ENCODE data around the gene ADM2.
A peak's percentile ranks its signal among the peaks of the same experiment; 100 is the strongest.

The ADM2 gene

DNA sequence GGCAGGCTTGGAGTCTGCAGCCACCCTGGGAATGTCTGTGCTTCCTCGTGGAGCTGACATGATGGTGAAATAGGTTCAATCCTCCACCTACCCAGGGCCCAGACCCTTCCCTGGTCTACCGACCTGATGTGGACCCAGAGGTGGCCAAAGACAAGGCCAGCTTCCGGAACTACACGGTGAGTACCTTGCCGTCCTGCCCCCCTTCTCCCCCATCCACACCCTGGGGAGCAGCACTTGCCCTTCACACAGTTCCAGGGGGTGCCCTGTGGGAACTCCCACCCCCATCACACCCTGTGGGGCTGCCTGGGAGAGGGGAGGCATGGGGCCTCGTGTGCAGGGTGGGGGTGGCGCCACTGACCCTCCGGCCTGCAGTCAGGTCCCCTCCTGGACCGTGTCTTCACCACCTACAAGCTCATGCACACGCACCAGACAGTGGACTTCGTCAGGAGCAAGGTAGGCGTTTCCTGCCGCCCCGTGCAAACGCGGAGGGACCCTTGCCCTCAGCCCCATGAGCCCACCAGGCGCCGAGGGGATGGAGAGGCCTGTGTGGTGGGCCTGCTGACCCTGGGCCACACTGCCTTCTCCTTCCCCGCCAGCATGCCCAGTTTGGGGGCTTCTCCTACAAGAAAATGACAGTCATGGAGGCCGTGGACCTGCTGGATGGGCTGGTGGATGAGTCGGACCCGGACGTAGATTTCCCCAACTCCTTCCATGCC, 6.1 kb downstream of the ADM2 start:
- no peak for DNase-seq

- no peak for DNase-seq
These were observed 6.8 kb downstream of the ADM2 start for GRCh38 chr22:50488006-50488677.

DNA sequence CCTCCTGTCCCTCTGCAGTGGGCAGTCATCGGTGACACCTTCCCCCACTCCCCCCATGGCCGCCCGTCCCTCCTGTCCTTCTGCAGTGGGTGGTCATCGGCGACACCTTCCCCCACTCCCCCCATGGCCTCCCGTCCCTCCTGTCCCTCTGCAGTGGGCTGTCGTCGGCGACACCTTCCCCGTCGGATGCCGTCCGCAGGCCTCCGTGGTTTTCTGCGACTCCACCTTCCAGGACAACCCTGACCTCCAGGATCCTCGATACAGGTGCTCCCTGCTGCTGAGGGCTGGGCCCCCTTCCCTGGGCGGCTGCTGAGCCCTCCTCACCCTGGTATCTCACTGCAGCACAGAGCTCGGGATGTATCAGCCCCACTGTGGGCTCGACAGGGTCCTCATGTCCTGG, 7.5 kb downstream of the ADM2 start:
- no peak for DNase-seq

DNA sequence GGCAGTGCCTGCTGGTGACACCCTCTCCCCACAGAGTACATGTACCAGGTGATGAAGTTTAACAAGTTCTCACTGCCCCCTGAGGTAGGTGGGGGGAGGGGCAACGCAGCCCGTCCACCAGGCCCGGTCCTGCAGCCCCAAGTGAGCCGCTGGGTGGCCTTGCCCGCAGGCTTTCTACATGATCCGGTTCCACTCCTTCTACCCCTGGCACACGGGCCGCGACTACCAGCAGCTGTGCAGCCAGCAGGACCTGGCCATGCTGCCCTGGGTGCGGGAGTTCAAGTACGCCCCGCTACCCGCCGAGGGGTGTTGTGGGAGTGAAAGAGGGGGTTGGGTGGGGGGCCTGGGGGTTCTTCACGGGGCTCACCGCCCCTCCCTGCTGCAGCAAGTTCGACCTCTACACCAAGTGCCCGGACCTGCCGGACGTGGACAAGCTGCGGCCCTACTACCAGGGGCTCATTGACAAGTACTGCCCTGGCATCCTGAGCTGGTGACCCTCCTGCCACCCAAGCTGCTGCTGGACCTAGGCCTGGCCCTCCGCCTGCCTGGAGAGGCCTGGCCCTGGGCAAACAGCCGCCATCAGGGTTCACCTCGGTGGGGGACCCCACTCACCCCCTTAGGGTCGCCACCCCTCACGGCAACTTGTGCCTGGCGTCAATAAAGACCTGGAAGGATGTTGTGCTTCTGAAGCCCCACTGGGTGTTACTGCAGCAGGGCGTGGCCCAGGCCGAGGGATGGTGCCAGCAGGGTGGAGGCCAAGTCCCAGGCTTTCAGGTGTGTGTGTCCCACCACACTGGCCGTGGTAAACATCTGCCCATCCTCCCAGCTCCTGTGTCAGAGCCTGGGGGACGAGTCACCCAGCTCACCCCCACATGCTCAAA, 8.3 kb downstream of the ADM2 start:
- DNase-seq, result no peak

- no peak for DNase-seq
These were observed 9.4 kb downstream of the ADM2 start for GRCh38 chr22:50490531-50491308.

GRCh38 chr22:50497093-50497492, 15.8 kb downstream of the ADM2 start:
- DNase-seq, result no peak

- DNase-seq, result peak; percentile 66
These were observed 17.1 kb downstream of the ADM2 start for GRCh38 chr22:50498322-50498890.

GRCh38 chr22:50500452-50500851, 19.1 kb downstream of the ADM2 start:
- no peak for DNase-seq

GRCh38 chr22:50502096-50502495, 20.8 kb downstream of the ADM2 start:
- no peak for DNase-seq

DNA sequence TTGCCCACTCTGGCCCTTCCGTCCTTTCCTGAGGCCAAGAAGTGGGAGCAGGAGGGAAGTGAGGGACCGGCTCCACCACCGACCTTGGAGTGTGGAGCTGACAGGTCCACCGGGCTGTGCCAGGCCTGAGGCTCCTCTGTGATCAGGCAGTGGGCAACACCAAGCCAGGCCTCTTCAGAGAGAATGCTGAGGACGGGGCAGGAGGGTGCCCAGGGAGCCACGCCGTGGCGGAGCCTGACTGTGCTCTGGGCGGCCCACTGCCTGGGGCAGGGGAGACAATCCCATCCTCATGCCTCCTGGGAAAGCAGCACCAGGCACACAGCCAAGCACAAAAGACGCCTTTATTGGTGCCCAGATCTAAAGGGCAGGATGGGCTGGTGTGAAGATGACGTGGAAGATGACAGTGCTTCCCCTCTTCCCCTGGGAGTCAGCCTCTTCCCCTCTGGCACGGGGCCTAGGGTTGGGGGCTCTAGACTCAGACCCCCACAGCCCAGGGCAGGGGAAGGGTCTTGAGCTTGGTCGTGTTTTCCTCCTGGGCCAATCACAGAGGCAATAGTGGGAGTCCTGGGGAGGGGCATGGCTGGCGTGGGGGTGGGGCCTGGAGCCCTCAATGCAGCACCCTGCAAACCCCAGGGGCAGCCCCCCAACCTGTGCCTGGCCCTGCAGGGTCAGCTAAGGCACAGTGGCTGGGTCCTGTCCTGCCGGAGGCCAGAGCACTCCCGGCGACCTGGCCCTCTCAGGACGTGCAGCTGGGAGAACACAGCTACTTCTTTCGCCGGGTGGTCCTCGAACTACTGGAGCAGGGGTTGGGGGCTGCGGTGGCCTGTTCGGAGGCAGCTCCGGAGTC, 21.5 kb downstream of the ADM2 start:
- no peak for DNase-seq

- DNase-seq, result no peak
These were observed 22.3 kb downstream of the ADM2 start for GRCh38 chr22:50503475-50504145.

- DNase-seq, result no peak
These were observed 23.2 kb downstream of the ADM2 start for GRCh38 chr22:50504369-50505211.

DNA sequence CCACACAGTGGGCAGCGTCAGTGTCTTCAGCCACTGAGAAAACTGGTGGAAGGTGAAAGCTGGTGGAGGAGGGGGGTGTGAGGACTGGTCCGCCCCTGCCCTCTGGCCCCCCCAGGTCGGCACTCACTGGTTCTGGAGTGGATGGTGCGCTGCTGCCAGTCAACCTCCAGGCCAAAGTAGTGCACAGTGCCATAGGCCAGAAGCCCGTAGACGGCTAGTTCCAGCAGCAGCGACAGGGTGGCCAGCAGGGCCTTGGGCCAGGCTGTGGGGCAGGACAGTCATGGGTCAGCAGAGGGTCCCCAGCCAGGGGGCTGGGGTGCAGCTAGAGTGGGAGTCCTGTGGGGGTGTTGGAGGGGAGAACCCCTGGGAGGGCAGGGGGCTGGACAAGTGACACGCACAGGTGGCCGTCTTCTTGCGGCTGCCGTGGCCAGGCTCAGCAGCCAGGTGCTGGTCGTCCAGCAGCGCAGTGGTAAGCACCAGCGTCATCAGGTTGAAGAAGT, 24.0 kb downstream of the ADM2 start:
- no peak for DNase-seq

DNA sequence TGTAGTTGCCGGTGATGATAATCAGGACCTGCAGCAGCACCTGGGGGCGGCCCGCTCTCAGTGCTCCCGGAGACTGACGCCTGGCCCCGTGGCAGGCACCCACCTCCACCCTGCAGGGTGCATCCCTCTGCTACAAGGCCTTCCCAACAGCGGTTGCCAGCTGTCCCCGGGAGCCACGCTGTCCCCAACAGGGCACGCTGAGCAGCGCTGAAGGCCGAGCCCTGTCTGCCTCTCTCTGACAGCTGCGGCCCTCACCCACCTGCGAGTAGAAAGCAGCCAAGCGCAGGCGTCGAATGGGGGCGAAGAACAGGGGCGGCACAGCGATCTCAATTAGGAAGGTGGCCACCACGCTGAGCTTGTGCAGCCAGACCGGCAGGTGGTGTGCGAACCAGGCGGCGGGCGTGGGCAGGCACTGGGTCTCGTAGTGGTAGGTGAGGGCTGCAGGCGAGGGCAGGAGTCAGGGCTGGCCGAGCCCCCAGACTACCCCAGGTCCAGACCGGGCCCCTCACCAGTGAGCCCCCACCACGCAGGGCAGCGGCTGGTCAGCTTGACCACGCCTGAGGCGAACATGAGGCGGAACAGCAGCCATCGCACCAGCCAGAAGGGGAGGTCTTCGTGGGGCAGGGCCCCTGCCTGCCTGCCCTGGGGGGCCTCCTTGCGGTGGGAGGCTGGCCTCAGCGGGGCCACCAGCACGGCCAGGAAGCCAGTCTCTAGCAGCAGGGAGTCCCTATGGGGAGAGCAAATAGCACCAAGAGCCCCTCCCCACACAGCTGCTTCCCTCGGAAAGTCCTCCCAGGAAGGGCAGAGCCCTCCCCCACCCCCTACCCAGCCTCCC, 24.6 kb downstream of the ADM2 start:
- DNase-seq, result no peak

- no peak for DNase-seq
These were observed 25.5 kb downstream of the ADM2 start for GRCh38 chr22:50506611-50507420.

DNA sequence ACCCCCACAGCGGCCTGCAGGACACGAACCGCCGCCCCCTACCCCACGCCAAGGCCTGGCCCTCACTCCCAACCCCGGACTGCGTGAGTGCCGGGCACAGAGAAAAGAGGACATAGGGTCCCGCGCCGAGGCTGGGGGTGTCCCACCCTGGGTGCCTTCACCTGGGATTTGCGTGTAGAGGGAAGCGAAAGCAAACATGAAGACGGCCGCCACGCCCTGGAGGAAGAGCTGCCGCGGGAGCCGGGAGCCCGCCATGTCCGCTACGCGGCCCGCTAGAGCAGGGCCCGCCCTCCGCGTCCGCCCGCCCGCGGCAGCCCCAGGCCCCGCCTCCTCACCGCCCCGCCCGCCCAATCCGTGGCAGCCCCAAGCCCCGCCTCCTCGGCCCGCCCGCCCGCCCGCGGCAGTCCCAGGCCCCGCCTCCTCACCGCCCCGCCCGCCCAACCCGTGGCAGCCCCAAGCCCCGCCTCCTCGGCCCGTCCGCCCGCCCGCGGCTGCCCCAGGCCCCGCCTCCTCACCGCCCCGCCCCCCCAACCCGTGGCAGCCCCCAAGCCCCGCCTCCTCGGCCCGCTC, 26.2 kb downstream of the ADM2 start, which contains the start of gene LMF2:
LMF2 (minus strand) TSS at position 282 of the 570 bp plus-strand sequence; CDS start at position 255, 27 bp downstream.
- DNase-seq, result peak; percentile 97

Data from activated T-cell treated with anti-CD3 and anti-CD28 coated beads, Interleukin-2, amount 50 U/mL, for 1 hour (primary cell).